Stomach (tissue), 9 donors: Measurements from ENCODE around the gene HCN2. TPM values are rescaled to one million over a fixed set of nuclear protein-coding genes. Genes with fewer than 3 reads are reported as not detected.

ENCODE experiments used
- DNase-seq, 2 donors: peaks; one replicate each; pipeline versions ENCODE4 v3.0.0 to v3.0.0-alpha.2; 2013 to 2019
- H3K27ac ChIP-seq, 5 donors: fragments of 200-600 bp in 4 of 5; sonication (generic) in 4 of 5; one replicate each; pipeline ENCODE4 v1.5.1; 2013 to 2019; ENCODE audit warnings: mild to moderate bottlenecking in 1 of 5, moderate library complexity in 1 of 5
- H3K27me3 ChIP-seq, 3 donors: fragments of 200-600 bp; sonication (generic); one replicate each; pipeline ENCODE4 v1.5.1; 2017 to 2019; ENCODE audit warnings: mixed run types in 1 of 3
- H3K36me3 ChIP-seq, 4 donors: fragments of 200-600 bp; sonication (generic); 1 replicate in 3 of 4; 2 replicates in 1 of 4; pipeline ENCODE4 v1.5.1; 2016 to 2019
- H3K4me1 ChIP-seq, 4 donors: fragments of 200-600 bp; sonication (generic); one replicate each; pipeline ENCODE4 v1.5.1; 2016 to 2019
- H3K4me3 ChIP-seq, 4 donors: fragments of 200-600 bp; sonication (generic) in 3 of 4; one replicate each; pipeline ENCODE4 v1.5.1; 2016 to 2019; ENCODE audit warnings: mild to moderate bottlenecking in 1 of 4
- H3K9me3 ChIP-seq, 4 donors: fragments of 200-600 bp; sonication (generic); one replicate each; pipeline ENCODE4 v1.5.1; 2016 to 2019
- CTCF ChIP-seq, 7 experiments: fragments of 450-650 bp in 4 of 7; fragments of 200-600 bp in 3 of 7; sonication (generic) in 3 of 7; IDR thresholded peaks; one replicate each; pipeline ENCODE4 v1.5.1; 2016 to 2019; ENCODE audit warnings: antibody characterized with exemption in 7 of 7, control low read depth in 2 of 7, mild to moderate bottlenecking in 1 of 7
- EP300 ChIP-seq: sonication (generic); formaldehyde crosslinking; IDR thresholded peaks from one replicate; pipeline ENCODE4 v1.6.1; 2017; ENCODE audit warnings: antibody characterized with exemption
- POLR2A ChIP-seq, 4 donors: fragments of 450-650 bp; IDR thresholded peaks; one replicate each; pipeline ENCODE4 v1.6.1; 2016; ENCODE audit warnings: antibody characterized with exemption in 4 of 4, control low read depth in 2 of 4, mild to moderate bottlenecking in 1 of 4, moderate library complexity in 1 of 4
- POLR2AphosphoS5 ChIP-seq, 3 donors: sonication (generic); formaldehyde crosslinking; IDR thresholded peaks; one replicate each; pipeline ENCODE4 v1.6.1; 2016; ENCODE audit warnings: antibody characterized with exemption in 3 of 3
- WGBS, 5 donors: extraction: QIAGEN DNeasy Blood & Tissue Kit in 3 of 5; methylation state at CpG; one replicate each; pipeline versions ENCODE4 v1.1.5 to v1.1.7; 2013 to 2018; 5-methylcytosine and 5-hydroxymethylcytosine counted together
- intact Hi-C: fragments of 100-400 bp; cut with DNase I; formaldehyde crosslinking; loops from one replicate; pipeline ENCODE4 v1.15.1; 2023; ENCODE audit warnings: low total_unique reads
- polyA plus RNA-seq, 3 donors: library from polyadenylated mRNA; stranded (reverse); fragments of 200-250 nt; gene quantifications; one replicate each; pipeline ENCODE4 v1.2.3, GENCODE V29; 2013
- total RNA-seq, 5 donors: library from RNA; depleted of rRNA; stranded (reverse); fragments of >200 nt; gene quantifications; one replicate each; pipeline versions ENCODE4 v1.1.0 to v1.2.3, GENCODE V29; 2014 to 2016
- donor health status: healthy with polysubstance abuse.
- donor health status: Bipolar disorder and iron deficiency.
- donor health status: healthy.

Gene HCN2
- total and polyA plus RNA-seq, 8 donors, result 0.10 to 0.18 (median 0.15) TPM; not detected in 5

GRCh38 chr19:640606-641189 is 51.0 kb downstream of the HCN2 start:
- Histone ChIP-seq H3K27ac (no peak overlapping the region), H3K4me1 (peaks cover 13 to 19% (median 16%) of the 10 kb centered on the region in 4 donors), H3K4me3 (no peak overlapping the region), H3K36me3 (peaks cover 0 to 18% (median 14%) of the 10 kb centered on the region in 4 donors), H3K9me3 (no peaks in the 10 kb centered on the region), H3K27me3 (peaks cover 0 to 10% (median 0%) of the 10 kb centered on the region in 3 donors)
- intact Hi-C loops, result no loop called here
- TF ChIP-seq CTCF (IDR thresholded peaks at IDR 0.05) (no peak), POLR2AphosphoS5 (IDR thresholded peaks at IDR 0.05) (no peak), POLR2A (IDR thresholded peaks at IDR 0.05) (no peak), EP300 (no peak)
- DNase-seq, result no peak
- WGBS, 5 donors, result 81 to 92% (median 90%) methylated on average over 6 to 31 of the region's 31 CpGs

GRCh38 chr19:641702-642101 is 52.0 kb downstream of the HCN2 start:
- peaks cover 13 to 19% (median 16%) of the 10 kb centered on the region in 4 donors for H3K4me1 ChIP-seq
- peaks cover 0 to 10% (median 0%) of the 10 kb centered on the region in 3 donors for H3K27me3 ChIP-seq
- WGBS, 5 donors, result 45 to 69% (median 66%) methylated on average over 13 to 17 of the region's 17 CpGs
- H3K27ac ChIP-seq, result no peak overlapping the region
- no peak for DNase-seq
- H3K9me3 ChIP-seq, result no peaks in the 10 kb centered on the region
- TF ChIP-seq POLR2A (IDR thresholded peaks at IDR 0.05) (no peak), POLR2AphosphoS5 (IDR thresholded peaks at IDR 0.05) (no peak), EP300 (no peak), CTCF (IDR thresholded peaks at IDR 0.05) (no peak)
- intact Hi-C loops, result no loop called here
- no peak overlapping the region for H3K4me3 ChIP-seq
- H3K36me3 ChIP-seq, result peaks cover 6 to 28% (median 24%) of the 10 kb centered on the region in 4 donors

DNA sequence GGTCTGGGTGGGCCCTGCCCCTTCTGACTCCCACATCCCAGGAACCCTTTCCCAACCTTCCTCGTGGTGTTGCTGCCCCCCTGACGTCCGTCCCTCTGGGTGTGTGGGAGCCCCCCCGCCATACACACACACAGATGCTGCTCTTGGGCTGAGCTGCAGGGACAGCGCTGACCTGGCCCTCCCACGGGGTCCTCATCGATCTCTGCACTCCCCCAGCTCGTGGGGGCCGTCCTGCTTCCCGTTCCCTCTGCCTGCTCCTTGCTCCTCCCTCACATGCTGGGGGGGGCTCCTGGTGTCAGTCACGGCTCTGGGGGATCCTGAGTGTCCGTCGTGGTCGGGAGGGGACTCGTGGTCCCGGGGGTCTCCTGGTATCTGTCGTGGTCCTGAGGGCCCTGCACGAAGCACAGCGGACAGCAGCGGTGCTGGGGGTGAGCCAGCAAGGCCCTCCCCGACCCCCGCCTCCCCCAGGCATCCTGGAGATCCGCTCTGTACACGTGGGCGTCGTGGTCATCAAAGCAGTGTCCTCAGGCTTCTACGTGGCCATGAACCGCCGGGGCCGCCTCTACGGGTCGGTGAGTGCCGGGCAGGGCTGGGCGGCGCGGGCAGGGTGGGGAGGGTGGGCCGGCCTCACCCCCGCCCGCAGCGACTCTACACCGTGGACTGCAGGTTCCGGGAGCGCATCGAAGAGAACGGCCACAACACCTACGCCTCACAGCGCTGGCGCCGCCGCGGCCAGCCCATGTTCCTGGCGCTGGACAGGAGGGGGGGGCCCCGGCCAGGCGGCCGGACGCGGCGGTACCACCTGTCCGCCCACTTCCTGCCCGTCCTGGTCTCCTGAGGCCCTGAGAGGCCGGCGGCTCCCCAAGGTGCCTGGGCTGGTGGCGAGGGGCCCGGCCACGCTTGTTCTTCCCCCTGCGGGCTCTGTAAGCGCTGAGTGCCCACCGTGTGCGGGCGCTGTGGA is 53.4 kb downstream of the HCN2 start:
- peaks cover 13 to 19% (median 16%) of the 10 kb centered on the region in 4 donors for H3K4me1 ChIP-seq

More for the DNA sequence above, 53.4 kb downstream of the HCN2 start:
- H3K4me3 ChIP-seq, result no peak overlapping the region
- no peaks in the 10 kb centered on the region for H3K9me3 ChIP-seq
- intact Hi-C loops, result no loop called here
- TF ChIP-seq EP300 (no peak), CTCF (IDR thresholded peaks at IDR 0.05) (no peak), POLR2A (IDR thresholded peaks at IDR 0.05) (no peak), POLR2AphosphoS5 (IDR thresholded peaks at IDR 0.05) (no peak)
- 76 to 85% (median 84%) methylated on average over 34 to 70 of the region's 70 CpGs for WGBS, 5 donors
- H3K36me3 ChIP-seq, result peaks cover 19 to 42% (median 38%) of the 10 kb centered on the region in 4 donors
- no peak overlapping the region for H3K27ac ChIP-seq
- peaks cover 0 to 10% (median 0%) of the 10 kb centered on the region in 3 donors for H3K27me3 ChIP-seq
- DNase-seq, result no peak
